ENCODE data around the gene FOXC2.

Gene FOXC2

DNA sequence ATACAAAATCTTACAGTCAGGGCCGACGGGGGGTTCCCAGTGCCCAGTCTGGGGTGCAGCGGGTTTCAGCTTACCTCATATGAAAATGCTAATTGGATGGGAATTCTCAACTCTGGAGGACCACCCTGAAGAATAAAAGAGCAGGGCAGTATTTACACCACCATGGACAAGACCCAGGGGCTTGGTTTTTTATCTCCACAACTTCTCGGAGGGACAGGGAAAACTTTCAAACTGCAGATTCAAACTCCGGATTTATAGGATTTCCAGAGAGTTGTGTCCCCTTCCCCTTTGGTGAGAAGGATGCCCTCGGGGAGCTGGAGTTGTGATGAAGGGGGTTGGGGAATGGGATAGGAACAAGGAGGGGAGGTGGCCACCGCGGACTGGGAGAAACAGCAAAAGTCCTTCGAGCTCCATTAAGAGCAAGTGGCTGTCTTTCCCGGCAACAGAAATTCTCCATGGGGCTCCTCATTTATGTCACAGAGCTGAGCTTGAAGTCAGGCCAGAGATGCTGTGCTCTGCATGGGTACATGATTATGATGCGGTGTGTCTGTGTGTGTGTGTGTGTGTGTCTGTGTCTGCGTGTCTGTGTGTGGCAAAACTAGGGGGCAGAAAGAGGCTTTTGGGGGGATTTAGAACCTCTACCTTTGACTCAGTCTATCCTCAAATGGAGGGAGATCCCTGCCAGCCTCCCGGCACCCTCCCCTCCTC lies 27.4 kb downstream of the FOXC2 start:
- no peak for DNase-seq

DNA sequence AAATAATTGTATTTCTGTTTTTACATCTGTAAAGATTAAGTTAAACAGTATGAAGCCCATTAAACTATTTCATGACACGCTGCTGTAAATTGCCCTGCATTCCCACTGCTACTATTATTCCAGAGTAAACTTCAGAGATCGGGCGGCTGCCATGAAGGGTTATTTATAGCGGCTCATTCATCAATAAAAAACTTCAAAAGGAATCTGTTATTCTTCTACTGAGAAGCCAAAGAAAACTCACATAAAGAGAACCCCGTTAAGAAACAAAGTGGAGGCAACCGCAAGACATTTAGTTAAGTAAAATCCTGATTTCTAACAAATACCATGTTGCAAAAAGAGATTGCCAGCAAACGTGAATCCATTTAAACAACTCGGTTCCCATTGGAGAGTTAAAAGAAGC lies 28.1 kb downstream of the FOXC2 start:
- no peak for DNase-seq

DNA sequence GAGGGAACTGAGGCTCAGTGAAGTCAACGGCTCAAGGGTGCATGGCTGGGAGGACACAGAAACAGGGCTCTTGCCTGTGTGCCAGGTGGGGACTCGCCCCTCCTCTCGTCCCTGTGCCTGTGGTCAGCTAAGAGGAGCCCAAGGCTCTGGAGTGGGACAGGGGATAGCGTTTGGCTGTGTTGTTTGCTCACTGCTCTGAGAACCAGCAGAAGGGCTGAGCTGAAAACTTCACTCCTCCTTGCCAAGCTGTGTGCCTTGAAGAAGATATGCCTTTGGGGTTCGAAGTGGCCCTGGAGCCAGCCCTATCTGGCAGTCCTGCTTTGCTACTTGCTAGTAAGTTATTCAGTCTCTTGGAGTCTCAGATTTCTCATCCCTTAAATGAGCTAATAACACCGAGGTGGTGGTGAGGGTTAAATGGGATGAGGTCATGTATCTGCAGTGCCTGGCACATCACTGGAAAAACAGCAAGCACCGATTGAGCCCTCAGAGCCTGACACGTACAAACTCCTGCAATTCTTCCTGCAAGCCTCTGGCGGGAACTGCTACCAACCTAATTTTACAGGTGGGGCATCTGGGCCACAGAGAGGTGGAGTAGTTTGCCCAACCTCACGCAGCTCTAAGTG lies 29.5 kb downstream of the FOXC2 start:
- DNase-seq, result no peak

GRCh38 chr16:86597126-86597879 lies 30.7 kb downstream of the FOXC2 start:
- DNase-seq, result no peak

DNA sequence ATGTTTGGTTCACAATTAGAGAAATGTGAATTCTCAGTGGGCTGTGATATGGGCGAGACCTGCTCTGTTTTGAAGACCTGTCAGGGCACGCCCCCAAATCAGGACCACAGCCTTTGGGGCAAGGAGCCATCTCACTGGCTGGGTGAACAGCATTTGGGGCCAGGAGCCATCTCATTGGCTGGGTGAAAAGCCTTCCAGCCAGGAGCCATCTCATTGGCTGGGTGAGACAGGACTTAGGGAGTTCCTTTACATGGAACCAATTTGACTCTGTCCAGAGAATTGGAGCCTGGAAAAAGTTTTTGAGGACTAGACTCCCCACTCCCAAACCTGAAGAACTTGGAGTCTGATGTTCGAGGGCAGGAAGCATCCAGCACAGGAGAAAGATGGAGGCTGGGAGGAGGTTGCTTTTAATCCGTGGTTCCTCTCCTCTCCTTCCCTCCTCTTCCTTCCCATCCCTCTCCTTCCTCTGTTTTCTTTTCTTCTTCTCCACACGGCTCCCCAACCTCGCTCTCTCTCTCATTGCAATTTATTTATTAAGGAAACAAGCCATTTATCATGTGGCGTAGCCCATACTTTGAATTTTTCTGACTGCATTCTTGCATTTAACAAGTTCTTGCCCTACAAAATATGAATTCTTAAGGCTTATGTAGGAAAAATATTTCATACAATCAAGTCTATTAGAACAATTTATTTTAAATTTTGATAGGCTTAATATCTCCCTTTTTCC lies 31.4 kb downstream of the FOXC2 start:
- DNase-seq, result no peak

DNA sequence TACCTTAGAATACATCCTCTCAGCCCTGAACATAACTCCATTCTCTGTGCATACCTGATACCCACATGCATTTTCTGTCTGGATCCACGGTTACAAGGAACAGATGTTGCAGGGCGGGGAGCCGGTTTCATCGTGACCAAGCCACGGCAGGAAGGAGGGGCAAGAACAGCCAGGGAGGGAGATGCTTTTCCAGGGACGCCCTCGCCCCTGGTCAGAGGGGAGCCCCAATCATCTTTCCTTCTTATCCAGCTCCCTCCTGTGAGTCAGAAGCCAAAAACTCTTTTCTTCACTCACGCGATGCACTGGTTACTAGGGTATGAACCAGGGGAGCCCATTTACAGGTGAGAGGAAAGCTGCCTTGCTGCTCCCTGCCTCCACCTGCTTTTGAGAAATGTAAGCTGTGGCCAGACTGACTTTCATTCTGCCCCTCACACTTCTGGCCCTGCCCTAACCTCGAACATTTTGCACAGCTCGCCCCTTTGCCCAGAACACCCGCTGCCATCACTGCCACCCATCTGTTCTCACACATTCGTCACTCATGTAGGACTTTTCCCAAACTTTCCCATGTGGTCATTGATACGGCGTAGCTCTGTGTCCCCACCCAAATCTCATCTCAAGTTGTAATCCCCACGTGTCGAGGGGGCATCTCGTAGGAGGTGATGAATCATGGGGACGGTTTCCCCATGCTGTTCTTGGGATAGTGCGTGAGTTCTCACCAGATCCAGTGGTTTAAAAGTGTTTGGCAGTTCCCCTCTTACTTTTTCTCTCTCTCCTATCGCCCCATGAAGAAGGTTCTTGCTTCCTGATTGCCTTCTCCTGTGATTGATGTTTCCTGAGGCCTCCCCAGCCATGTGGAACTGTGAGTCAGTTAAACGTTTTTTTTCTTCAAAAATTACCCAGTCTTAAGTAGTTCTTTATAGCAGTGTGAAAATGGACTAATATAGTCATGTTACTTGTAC lies 32.3 kb downstream of the FOXC2 start:
- no peak for DNase-seq

GRCh38 chr16:86601356-86601755 lies 34.7 kb downstream of the FOXC2 start:
- no peak for DNase-seq

- no peak for DNase-seq
Measured at GRCh38 chr16:86602521-86602920, 35.9 kb downstream of the FOXC2 start.

DNA sequence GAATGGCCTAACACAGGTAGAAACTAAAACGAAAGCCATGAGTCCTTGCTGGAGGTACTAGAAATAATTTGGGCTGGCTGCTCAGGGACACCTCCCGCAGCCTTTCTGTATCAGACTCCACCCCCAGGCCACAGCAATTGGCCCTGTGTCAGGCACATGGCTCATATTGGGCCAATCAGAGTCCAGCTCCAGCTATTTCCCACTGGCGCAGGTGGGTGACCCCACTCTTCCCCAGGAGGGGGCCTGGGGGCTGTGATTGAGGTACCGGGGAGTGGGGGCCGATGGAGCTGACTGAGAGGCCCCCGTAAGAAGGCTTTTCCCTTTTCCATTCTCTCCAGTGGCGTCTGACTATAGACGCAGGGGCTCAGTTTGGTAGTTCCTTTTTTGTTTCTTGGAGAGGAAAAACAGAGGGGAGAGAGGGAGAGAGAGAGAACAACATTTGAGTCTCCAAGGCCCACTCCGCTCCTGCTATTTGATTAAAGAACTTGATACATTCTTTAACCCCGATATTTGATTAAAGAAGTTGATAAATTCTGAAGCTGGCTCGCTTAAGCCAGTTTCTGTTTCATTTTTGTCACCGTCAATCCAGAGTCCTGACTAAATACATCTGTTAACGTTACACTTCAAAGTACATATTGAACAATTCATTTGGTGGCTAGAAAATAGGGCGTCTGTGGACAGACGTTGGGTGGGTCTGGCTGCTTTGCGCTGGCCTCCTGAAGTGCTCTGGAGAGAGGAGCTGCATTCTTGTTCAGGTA lies 38.0 kb downstream of the FOXC2 start:
- DNase-seq, result no peak

DNA sequence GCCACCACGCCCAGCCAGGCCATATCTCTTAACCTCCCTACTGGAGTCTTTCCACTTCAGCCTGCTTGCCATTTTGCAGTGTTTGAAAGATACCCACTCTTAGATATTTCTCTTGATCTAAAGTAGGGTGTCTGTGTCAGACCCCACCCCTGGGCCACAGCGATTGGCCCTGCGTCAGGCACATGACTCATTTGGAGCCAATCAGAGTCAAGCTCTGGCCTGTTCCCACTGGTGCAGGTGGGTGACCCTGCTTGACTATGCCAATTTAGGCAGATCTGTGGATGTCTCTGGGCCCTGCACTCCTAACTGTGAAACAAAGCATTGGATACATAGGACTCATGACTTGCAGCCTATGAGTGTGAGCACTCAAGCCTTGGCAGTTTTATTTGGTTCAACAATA lies 39.3 kb downstream of the FOXC2 start:
- DNase-seq, result no peak

DNA sequence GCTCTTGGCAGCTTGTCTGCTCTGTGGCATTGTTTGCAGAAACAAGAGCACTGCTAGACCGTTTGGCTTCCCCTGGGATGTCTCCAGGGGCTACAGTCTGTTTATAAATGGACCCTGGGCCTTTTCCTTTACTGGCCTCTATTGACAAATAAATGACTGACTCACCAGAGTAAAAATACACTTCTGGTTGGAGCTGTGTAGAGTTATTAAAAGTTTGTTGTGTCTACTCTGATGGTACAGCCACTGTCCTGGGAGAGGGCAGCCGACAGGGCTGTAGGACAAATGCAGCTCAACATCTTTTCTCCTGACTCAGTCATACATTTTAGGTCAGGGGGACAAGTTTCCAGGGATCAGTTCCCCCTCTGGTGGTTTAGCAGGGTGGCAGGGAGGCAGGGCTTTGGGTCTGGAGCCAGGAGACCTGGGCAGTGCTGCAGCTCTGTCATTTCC lies 41.7 kb downstream of the FOXC2 start:
- DNase-seq, result no peak

- no peak for DNase-seq
Measured at GRCh38 chr16:86609115-86609514, 42.5 kb downstream of the FOXC2 start.

DNA sequence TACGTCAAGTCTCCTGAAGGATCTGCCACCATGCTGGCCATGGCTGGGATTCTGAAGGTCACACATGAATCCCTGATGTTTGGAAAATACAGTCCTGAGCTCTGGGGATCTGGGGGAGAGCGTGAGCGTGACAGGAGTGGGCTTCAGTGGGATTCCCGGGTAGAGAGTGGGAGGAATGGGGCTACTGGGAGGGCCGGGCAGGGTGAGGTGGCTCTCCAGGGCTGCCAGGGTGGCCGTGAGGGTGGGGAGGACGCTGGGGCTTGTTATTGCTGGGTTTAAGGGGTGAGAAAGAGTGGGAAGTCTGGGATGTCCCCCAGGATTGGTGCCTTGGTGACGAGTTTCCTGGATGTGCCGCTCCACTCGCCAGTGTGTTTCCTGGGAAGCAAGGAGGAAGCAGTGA lies 43.0 kb downstream of the FOXC2 start:
- DNase-seq, result no peak

DNA sequence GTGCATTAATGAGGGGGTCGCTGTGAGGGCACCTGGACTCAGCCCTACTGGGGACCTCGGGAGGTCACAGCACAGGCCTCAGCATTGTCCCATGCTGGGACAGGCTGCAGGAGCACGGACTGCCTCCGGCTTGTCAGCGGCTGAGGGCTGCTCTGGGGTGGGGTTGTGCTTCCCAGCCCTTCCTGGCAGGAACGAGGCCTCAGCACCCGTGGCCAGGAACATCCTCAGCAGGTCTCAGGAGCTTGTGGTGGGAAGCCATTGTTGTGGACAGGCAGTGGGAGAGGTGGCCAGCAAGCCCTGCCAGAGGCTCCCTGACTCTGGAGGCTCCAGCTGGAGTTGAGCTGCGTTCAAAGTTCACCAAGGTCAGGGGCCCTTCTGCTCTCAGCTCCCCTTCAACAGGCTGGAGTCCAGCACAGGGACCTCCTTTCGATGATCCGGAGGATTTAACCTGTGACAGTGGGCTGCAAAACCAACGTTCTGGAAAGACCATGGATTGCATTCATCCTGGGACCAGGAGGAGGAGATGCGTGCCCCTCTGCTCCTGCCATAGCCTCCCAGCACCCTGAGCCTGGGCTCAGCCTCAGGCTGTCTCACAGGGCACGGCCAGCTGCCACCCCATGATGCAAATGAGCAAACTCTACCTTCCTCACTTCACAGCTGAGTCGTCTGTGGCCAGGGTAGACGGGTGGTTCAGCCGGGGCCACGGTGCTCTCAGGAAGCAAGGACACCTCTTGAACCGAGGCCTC lies 44.3 kb downstream of the FOXC2 start:
- DNase-seq, result no peak

GRCh38 chr16:86611525-86611855 lies 44.9 kb downstream of the FOXC2 start:
- no peak for DNase-seq

DNA sequence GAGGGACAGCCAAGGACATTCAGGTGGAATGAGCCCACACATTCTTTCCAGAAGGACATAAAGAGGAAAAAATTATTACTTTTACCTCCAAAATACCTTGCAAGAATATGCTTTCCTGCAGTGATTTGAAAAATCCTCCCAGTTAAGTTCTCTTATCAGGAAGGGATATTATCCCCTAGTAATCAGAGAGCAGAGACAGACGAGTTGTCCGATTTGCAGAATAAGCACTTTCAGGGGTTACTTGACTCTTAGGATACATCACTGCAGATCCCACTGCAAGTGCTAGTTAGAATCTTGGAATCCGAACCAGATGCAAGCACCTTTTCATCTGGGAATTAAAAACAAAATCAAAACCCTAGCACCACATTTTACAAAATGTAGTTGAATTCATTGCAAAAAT lies 45.3 kb downstream of the FOXC2 start:
- no peak for DNase-seq

DNA sequence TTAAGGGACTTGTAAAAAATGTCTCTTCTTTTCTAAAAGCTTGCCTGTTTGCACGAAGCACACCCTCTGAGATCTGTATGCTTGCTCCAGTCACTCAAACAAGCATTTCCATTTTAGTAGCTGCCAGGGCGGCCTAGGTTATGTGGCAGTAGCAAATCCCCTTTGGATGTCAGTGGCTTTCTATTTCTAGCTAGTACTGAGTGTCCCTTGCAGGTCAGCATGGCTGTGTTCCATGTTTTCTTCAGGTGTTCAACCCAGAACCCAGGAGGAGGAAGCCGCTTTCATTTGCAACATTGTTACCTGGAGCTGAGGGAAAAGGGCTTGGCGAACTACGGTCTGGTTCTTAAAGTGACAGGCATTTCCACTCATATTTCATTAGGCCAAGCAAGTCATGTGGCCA lies 48.1 kb downstream of the FOXC2 start:
- DNase-seq, result no peak

- no peak for DNase-seq
Measured at GRCh38 chr16:86616906-86617305, 50.3 kb downstream of the FOXC2 start.

GRCh38 chr16:86618431-86619238 lies 52.0 kb downstream of the FOXC2 start:
- DNase-seq, result no peak
